Superior temporal gyrus (tissue), 1 donor: ENCODE data around the gene SCAMP5.

ENCODE experiments used
- DNase-seq: peaks from one replicate; pipeline ENCODE4 v3.0.0-alpha.2; 2016; ENCODE audit errors: extremely low spot score

The SCAMP5 gene

DNA sequence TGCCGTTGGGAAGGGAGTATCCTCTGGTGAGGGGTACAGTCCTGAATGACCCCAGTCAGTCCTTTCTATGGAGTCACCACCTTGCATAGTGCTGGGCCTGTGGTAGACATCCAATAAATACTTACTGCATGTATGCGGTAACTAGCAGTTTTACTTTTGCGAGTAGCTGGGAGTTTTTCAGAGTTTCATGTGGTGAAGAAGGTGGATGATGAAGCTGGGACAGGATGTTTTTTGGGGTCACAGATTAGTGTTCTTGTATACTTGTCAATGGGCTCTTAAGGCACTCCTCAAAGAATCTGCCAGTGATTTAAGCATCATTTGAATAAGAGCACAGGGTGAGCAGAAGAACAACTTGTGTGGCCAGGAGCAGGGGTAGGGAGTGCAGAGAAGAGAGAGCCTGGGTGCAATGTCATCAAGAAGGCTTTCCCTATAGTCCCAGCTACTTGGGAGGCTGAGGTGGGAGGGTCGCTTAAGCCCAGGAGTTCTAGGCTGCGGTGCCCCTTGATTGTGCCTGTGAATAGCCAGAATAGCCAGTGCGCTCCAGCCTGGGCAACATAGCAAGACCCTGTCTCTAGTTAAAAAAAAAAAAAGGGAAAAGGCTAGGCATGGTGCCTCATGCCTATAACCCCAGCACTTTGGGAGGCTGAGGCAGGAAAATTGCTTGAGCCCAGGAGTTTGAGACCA lies 50.1 kb downstream of the SCAMP5 start:
- DNase-seq: no peak

GRCh38 chr15:75048394-75048793 lies 53.0 kb downstream of the SCAMP5 start:
- DNase-seq: no peak

DNA sequence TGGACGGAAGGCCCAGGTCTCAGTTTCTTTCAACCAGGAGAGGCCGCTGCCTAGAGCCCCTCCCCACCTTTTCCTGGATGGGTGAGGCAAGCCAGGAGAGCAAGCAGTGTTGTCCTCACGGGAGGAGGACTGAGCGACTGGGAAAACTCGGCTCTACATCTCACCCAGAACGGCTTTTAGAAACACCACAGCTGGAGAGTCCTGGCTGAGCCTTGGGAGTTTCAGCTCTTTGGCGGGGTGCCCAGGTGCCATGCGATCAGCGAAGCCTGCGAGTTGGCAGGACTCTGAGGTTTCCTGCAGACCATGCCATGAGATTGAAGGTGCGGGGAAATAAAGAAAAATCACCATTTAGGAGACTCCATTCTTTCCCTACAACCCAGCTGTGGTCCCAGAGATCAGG lies 54.0 kb downstream of the SCAMP5 start:
- peak; percentile 80 for DNase-seq

- DNase-seq: no peak
Measured at GRCh38 chr15:75050283-75050682, 54.9 kb downstream of the SCAMP5 start.

DNA sequence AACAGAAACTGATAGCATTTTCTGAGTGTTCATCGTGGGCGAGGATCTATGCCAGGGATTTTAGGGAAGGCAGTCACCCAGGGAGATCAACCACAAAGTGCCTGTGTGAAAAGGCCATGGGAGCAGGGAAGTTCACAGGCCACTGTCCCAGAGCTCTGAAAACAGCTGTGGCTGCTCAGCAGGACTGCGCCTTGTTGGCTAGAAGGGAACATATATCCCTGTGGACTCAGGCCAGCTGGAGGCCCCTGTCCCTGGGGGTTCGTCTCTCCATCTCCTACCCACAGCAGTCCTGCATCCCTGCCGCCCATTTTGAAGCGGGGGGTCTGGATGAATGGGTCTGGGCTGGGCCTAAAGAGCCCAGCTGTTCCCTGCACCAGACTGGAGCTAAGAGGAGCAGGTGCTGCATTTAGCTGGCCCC lies 55.8 kb downstream of the SCAMP5 start:
- DNase-seq: no peak

DNA sequence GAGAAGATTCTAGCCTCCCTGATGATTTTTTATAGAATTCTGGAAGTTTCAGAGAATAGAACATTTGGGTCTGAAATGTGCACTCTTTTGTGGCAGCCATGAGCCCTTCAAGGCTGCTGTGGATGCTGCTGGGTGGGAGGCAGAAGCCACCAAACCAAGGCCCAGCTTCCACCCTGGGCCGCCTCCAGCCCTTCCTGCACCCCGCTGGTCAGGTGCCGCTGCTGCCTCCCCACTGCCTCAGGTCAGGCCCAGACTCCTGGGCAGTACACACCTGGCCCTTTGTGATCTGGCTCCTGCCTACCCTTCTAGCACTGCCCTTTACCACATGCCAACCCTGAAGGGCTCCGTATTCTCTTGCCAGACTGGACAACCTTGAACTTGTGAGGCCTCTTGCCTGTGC lies 56.3 kb downstream of the SCAMP5 start:
- no peak for DNase-seq

- no peak for DNase-seq
Measured at GRCh38 chr15:75052972-75053747, 57.8 kb downstream of the SCAMP5 start.

- no peak for DNase-seq
Measured at GRCh38 chr15:75053748-75054125, 58.4 kb downstream of the SCAMP5 start.

DNA sequence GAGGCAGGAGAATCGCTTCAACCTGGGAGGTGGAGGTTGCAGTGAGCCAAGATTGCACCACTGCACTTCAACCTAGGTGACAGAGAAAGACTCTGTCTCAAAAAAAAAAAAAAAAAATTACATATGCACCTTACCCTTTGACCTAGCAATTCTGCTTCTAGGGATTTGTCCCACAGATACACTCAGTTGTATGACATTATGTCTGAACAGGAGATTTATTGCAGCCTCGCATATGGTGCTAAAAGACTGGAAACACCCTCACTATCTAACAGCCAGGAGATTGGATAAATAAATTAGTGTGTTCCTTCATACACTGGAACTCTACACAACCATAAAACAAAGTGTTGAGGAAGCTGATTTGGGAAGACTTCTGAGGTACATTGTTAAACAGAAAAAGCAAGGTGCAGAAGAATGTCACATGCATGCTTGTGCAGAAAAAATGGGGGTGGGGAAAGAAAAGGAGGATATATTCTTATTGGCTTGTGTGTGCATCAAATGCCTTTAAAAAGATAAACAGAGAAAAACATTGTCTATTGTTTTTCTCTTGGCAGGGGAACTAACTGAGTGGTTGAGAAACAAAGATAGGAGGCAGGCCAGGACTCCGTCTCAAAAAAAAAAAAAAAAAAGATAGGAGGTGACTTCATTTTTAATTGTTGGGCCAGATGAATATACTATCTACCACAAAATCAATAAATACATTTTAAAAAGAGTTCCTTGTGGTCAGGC lies 59.0 kb downstream of the SCAMP5 start:
- peak; percentile 38 for DNase-seq

DNA sequence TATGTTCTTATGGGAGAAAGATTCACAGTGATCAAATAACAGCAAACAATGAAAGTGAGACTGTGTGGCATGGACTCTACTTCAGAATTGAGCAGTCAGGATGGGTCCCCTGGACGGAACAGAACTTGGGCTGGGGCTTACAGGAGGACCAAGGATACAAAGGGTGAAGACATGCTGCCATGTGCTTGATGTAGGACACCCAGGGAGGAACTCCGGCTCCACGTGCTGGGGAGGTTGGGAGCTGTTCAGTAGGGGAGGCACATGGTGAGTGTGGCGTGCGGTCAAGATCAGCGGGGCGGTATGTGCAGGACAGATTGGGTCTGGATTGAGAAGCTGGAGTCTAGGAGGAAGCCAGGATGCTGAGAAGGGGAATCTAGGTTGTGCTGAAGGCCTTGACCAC lies 60.7 kb downstream of the SCAMP5 start:
- DNase-seq: no peak

- no peak for DNase-seq
Measured at GRCh38 chr15:75058127-75058905, 63.0 kb downstream of the SCAMP5 start.

DNA sequence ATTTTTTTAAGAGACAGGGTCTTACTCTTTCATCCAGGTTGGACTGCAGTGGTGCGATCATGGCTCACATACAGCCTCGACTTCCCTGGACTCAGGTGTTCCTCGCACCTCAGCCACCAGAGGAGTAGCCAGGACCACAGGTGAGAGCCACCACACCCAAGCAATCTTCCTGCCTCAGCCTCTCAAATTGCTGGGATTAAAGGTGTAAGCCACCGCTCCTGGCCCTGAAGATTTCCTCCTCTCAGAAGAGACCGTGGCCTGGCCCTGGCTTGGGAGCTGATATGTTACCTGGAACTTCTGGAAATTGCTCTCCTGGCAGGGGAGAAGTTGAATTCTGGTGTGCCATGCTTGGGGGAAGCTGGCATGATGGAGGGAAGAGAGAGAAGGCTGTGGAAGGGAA lies 64.2 kb downstream of the SCAMP5 start:
- DNase-seq: no peak

DNA sequence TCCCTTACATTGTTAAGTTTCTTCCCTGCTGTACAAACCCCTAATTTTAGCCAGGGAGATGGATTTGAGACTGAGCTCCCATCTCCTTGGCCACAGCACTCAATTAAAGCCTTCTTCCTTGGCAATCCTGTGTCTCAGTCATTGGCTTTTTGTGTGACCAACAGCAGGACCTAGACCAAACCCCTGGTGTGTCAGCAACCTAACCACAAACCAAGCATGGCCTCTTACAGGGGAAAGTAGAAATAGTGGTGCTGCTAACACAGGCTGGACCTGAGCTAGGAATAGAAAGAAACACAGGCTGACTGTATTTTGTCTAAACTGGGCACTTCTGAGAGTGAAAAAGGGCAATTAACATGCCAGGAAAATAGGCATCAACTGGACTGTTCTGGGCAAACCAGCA lies 65.9 kb downstream of the SCAMP5 start:
- DNase-seq: no peak

GRCh38 chr15:75062706-75063105 lies 67.3 kb downstream of the SCAMP5 start:
- no peak for DNase-seq

GRCh38 chr15:75063338-75063737 lies 68.0 kb downstream of the SCAMP5 start:
- DNase-seq: no peak

DNA sequence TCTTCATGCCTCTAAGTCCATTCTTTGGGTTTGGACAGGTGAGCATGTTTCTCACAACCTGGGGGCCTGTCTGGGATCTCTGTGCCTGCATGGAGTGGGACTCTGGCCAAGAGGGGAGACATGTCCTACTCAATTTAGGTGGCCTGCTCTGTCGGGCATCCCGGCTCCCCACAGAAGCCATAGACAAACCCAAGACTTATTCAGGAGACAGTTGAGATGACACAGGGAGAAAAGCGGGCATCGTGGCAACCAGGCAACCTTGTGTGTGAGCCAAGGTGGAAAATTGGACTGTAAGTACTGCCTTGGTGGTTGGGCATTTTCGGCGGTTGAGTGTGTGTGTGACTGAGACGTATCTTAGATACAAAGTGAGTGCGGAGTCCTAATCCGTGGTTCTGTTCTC lies 68.5 kb downstream of the SCAMP5 start:
- no peak for DNase-seq

DNA sequence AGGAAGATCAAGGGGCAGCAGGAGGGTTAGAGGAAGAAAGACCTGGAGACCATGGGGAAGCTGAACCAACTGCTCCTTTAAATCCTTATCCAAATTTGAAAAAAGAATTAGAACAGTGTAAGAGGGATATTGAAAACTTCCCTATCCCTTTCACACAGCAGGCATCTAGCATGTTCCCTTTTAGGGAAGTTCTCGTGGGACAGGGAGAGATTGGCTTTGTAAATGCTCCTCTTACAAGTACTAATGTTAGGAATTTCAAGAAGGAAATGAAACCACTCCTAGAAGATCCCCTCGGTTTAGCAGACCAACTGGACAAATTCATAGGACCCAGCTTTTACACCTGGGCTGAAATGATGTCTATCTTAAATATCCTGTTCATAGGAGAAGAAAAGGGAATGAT lies 69.5 kb downstream of the SCAMP5 start:
- no peak for DNase-seq

DNA sequence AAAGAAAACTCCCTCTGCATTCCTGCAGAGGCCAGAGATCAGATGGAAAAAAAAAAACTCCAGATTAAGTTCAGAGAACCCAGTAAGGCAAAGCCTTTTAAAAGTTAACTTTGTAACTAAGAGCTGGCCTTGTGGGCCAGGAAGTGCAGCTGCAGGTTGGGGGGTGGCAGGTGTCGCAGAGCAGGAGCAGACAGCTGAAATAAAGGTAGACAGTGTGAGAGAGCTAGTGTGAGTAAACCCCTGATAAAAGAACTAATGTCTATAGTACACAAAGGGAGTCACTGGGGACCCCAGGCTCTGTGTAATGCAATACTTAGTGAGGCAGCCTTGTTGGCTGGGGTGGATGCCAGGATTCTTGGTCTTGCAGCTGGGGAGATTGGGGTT lies 70.1 kb downstream of the SCAMP5 start:
- no peak for DNase-seq

GRCh38 chr15:75065851-75066509 lies 70.6 kb downstream of the SCAMP5 start:
- DNase-seq: no peak

- no peak for DNase-seq
Measured at GRCh38 chr15:75067123-75067830, 71.9 kb downstream of the SCAMP5 start.

GRCh38 chr15:75068748-75069147 lies 73.4 kb downstream of the SCAMP5 start:
- no peak for DNase-seq
